Esophagus squamous epithelium (tissue), 4 donors: ENCODE measurements around the gene GNPDA1. TPM values are rescaled to one million over a fixed set of nuclear protein-coding genes. Genes with fewer than 3 reads are reported as not detected.

Source experiments
- total RNA-seq, 4 donors: library from RNA; depleted of rRNA; stranded (reverse); fragments of >200 nt; gene quantifications; one replicate each; pipeline ENCODE4 v1.1.0, GENCODE V29; 2016

GNPDA1 gene
- total RNA-seq, 4 donors from 2014 or later: 12.3 to 42.6 (median 21.1) TPM

Other genes starting within 250 kb of the GNPDA1 start
- 100 to 1,000 TPM in 1 of 4 donors, 10 to 100 TPM in 3; 51.3 to 131 (median 67.9) TPM for gene PCDH1, start 134.6 kb downstream of the GNPDA1 start, total RNA-seq
- gene DELE1, start 89.2 kb downstream of the GNPDA1 start, total RNA-seq: 10 to 100 TPM; 27.3 to 68.5 (median 37.1) TPM
- 1 to 10 TPM in 1 of 4 donors, under 1 TPM in 3; 0.19 to 1.9 (median 0.78) TPM for gene PCDH12, start 54.8 kb downstream of the GNPDA1 start, total RNA-seq
- gene RNF14, start 43.9 kb downstream of the GNPDA1 start, total RNA-seq: 10 to 100 TPM; 11.9 to 45.0 (median 23.6) TPM
- 10 to 100 TPM; 34.1 to 82.6 (median 38.9) TPM for gene NDFIP1, start 95.8 kb upstream of the GNPDA1 start, total RNA-seq